ENCODE results near the gene HAPSTR1. TPM values are rescaled to one million over a fixed set of nuclear protein-coding genes. Genes with fewer than 3 reads are reported as not detected.

HAPSTR1 gene
- total RNA-seq, 2 donors from 2014 or later: 81.5 to 82.3 TPM

GRCh38 chr16:9107025-9107970 is 15.9 kb downstream of the HAPSTR1 start:
- DNase-seq (no peak), ATAC-seq (replicated peaks in 1 of 2) (peak; percentile 24 to 32)
- no peaks in the 10 kb centered on the region for H3K9me3 Mint-ChIP-seq
- H3K36me3 Mint-ChIP-seq (ENCODE audit: insufficient read depth in 2 of 2): peaks cover 21 to 68% of the 10 kb centered on the region in 2 donors
- H3K4me3 Mint-ChIP-seq: peak overlapping the region; percentile 31 to 39
- no peaks in the 10 kb centered on the region for H3K27me3 Mint-ChIP-seq (ENCODE audit: low read depth)
- peaks cover 94% of the 10 kb centered on the region for H3K4me1 Mint-ChIP-seq (ENCODE audit: low read depth)
- peak overlapping the region; percentile 51 for H3K27ac Mint-ChIP-seq

DNA sequence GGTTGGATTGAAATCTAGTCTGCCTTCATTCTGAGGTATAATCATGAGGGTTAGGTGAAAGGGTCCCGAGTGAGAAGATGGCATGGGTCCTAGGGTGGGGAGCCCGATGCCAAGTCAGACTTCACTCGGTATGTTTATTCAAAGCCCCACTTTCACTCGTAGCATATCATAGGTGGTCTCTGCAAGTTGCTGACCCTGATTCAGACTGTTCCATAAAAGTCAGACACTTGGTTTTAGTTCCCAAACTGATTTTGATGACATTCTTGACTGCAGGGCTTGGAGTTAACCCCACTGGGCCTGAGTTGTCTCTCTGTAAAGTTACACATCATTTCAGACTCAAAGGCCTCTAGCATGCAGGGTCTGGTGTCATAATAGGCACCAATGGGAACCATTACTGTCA is 17.8 kb downstream of the HAPSTR1 start:
- DNase-seq (no peak), ATAC-seq (replicated peaks in 1 of 2) (peak; percentile 17 to 23)
- Mint-ChIP-seq H3K27me3 (ENCODE audit: low read depth) (no peaks in the 10 kb centered on the region), H3K36me3 (ENCODE audit: insufficient read depth in 2 of 2) (peaks cover 10 to 66% of the 10 kb centered on the region in 2 donors), H3K27ac (peak overlapping the region; percentile 87), H3K4me1 (ENCODE audit: low read depth) (peaks cover 94% of the 10 kb centered on the region), H3K4me3 (peak overlapping the region; percentile 37 to 77), H3K9me3 (no peaks in the 10 kb centered on the region)

DNA sequence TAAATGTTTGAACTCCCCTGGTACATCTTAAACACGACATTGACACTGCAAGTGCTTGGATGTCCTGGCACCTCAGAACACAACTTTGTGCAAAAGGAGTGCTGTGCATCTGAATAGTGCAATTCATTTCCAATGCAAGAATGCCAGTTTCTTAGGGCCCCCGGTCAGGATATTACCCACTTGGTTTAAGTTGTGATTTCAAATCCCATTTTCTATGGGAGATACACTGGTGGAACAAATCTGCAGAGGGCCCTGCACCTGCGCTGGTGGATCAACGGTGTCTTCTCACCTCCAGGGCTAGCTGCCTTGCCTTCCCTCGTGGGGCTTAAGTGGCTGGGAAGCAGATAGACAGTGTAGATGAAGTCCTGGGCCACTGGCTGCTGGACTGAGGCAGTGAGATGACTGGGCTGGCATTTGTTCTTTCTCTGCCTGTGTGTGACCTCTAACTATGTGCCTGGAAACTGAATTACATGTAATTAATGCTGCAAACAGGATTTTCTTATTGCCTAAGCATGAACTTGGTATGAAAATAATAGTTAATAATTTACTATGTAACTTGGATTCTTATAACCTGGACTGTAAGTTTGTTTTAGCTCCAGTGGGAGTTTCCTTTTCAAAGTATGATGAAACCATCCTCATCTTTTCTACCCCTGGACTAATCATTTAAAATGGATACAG is 20.9 kb downstream of the HAPSTR1 start:
- Mint-ChIP-seq H3K4me3 (peak overlapping the region in 1 of 2 donors; percentile 42), H3K9me3 (no peaks in the 10 kb centered on the region), H3K27me3 (ENCODE audit: low read depth) (no peaks in the 10 kb centered on the region), H3K4me1 (ENCODE audit: low read depth) (peaks cover 94% of the 10 kb centered on the region), H3K36me3 (ENCODE audit: insufficient read depth in 2 of 2) (peaks cover 7 to 67% of the 10 kb centered on the region in 2 donors), H3K27ac (peak overlapping the region; percentile 78)
- DNase-seq (no peak), ATAC-seq (replicated peaks in 1 of 2) (no peak)

DNA sequence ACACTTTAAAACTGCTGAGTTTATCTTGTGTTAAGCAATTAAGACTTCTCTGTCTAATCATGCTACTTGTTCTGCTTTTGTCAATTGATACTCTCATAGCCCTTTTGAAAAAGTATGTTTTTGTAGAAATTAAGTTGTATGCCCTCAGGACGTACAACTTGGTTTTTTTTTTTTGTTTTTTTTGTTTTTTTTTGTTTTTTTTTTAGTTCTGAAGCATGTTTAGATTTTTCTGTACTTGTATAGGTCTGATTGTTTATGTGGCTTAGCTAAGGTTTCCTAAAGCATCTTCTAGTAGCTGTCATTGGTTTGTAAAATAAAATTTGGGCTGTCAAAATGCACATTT is 21.4 kb downstream of the HAPSTR1 start:
- H3K9me3 Mint-ChIP-seq: no peaks in the 10 kb centered on the region
- ATAC-seq (replicated peaks in 1 of 2) (no peak), DNase-seq (no peak)
- peak overlapping the region; percentile 78 for H3K27ac Mint-ChIP-seq
- H3K4me3 Mint-ChIP-seq: peak overlapping the region in 1 of 2 donors; percentile 42
- peaks cover 7 to 66% of the 10 kb centered on the region in 2 donors for H3K36me3 Mint-ChIP-seq (ENCODE audit: insufficient read depth in 2 of 2)
- H3K27me3 Mint-ChIP-seq (ENCODE audit: low read depth): no peaks in the 10 kb centered on the region
- peaks cover 94% of the 10 kb centered on the region for H3K4me1 Mint-ChIP-seq (ENCODE audit: low read depth)

GRCh38 chr16:9113707-9114106 is 22.3 kb downstream of the HAPSTR1 start:
- H3K27ac Mint-ChIP-seq: peak overlapping the region; percentile 78
- H3K4me3 Mint-ChIP-seq: peak overlapping the region in 1 of 2 donors; percentile 42
- peaks cover 7 to 61% of the 10 kb centered on the region in 2 donors for H3K36me3 Mint-ChIP-seq (ENCODE audit: insufficient read depth in 2 of 2)
- ATAC-seq (replicated peaks in 1 of 2) (no peak), DNase-seq (no peak)
- H3K4me1 Mint-ChIP-seq (ENCODE audit: low read depth): peaks cover 95% of the 10 kb centered on the region
- no peaks in the 10 kb centered on the region for H3K27me3 Mint-ChIP-seq (ENCODE audit: low read depth)
- no peaks in the 10 kb centered on the region for H3K9me3 Mint-ChIP-seq

GRCh38 chr16:9114112-9114511 is 22.7 kb downstream of the HAPSTR1 start:
- H3K27ac Mint-ChIP-seq: peak overlapping the region; percentile 78
- ATAC-seq (replicated peaks in 1 of 2) (no peak), DNase-seq (no peak)

DNA sequence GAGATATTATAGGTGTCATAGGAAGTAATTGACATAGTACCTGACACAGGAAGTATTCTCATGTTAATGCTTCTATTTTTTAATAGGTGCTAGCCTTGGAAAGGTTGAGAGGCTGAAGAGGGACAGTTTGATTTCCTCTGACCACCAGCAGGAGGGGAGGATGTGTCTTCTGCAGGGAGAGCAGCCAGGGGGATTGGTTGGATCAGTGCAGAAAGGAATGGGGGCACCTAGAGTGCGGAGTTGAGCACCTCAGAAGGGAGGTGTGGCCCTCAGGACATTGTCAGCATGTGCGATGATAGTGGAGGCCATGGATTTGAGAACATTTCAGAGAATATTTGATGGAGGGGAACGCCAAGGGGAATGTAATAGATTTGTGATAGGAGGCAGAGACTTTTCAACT is 23.4 kb downstream of the HAPSTR1 start:
- Mint-ChIP-seq H3K9me3 (no peaks in the 10 kb centered on the region), H3K4me3 (no peak overlapping the region), H3K27ac (peak overlapping the region; percentile 78), H3K4me1 (ENCODE audit: low read depth) (peaks cover 91% of the 10 kb centered on the region), H3K36me3 (ENCODE audit: insufficient read depth in 2 of 2) (peaks cover 5 to 54% of the 10 kb centered on the region in 2 donors), H3K27me3 (ENCODE audit: low read depth) (no peaks in the 10 kb centered on the region)
- DNase-seq (no peak), ATAC-seq (replicated peaks in 1 of 2) (no peak)

More at GRCh38 chr16:9114112-9114511, 22.7 kb downstream of the HAPSTR1 start:
- Mint-ChIP-seq H3K9me3 (no peaks in the 10 kb centered on the region), H3K36me3 (ENCODE audit: insufficient read depth in 2 of 2) (peaks cover 5 to 57% of the 10 kb centered on the region in 2 donors), H3K4me3 (peak overlapping the region in 1 of 2 donors; percentile 42), H3K27me3 (ENCODE audit: low read depth) (no peaks in the 10 kb centered on the region), H3K4me1 (ENCODE audit: low read depth) (peaks cover 91% of the 10 kb centered on the region)

DNA sequence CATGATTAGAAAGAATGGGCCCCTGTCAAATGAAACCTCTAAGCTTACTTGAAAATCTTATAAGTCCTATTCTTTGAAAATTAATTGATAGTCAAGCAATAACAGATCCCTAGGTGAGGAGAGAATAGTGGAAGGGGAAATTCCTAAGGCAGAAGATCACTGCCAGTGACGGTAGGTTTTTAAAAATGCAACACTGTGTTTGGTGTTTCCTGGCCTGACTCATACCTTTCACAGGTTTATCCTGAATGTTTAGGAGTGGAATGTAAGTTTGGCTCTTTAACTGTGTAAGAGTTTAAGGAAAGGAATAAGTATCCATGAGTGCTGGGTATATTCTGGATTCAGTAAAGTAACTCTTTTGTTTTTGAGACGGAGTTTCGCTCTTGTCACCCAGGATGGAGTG is 23.8 kb downstream of the HAPSTR1 start:
- peaks cover 90% of the 10 kb centered on the region for H3K4me1 Mint-ChIP-seq (ENCODE audit: low read depth)
- H3K36me3 Mint-ChIP-seq (ENCODE audit: insufficient read depth in 2 of 2): peaks cover 7 to 54% of the 10 kb centered on the region in 2 donors
- H3K4me3 Mint-ChIP-seq: no peak overlapping the region
- H3K9me3 Mint-ChIP-seq: no peaks in the 10 kb centered on the region
- no peak overlapping the region for H3K27ac Mint-ChIP-seq
- ATAC-seq (replicated peaks in 1 of 2) (no peak), DNase-seq (no peak)
- H3K27me3 Mint-ChIP-seq (ENCODE audit: low read depth): no peaks in the 10 kb centered on the region

GRCh38 chr16:9116141-9116540 is 24.7 kb downstream of the HAPSTR1 start:
- Mint-ChIP-seq H3K4me3 (no peak overlapping the region), H3K36me3 (ENCODE audit: insufficient read depth in 2 of 2) (peaks cover 7 to 48% of the 10 kb centered on the region in 2 donors), H3K9me3 (no peaks in the 10 kb centered on the region), H3K4me1 (ENCODE audit: low read depth) (peaks cover 81% of the 10 kb centered on the region), H3K27ac (no peak overlapping the region), H3K27me3 (ENCODE audit: low read depth) (no peaks in the 10 kb centered on the region)
- DNase-seq (no peak), ATAC-seq (replicated peaks in 1 of 2) (no peak)

GRCh38 chr16:9118170-9118569 is 26.7 kb downstream of the HAPSTR1 start:
- Mint-ChIP-seq H3K27me3 (ENCODE audit: low read depth) (no peaks in the 10 kb centered on the region), H3K36me3 (ENCODE audit: insufficient read depth in 2 of 2) (peaks cover 7 to 46% of the 10 kb centered on the region in 2 donors), H3K27ac (no peak overlapping the region), H3K4me3 (no peak overlapping the region), H3K4me1 (ENCODE audit: low read depth) (peaks cover 75% of the 10 kb centered on the region), H3K9me3 (no peaks in the 10 kb centered on the region)
- ATAC-seq (replicated peaks in 1 of 2) (no peak), DNase-seq (no peak)

DNA sequence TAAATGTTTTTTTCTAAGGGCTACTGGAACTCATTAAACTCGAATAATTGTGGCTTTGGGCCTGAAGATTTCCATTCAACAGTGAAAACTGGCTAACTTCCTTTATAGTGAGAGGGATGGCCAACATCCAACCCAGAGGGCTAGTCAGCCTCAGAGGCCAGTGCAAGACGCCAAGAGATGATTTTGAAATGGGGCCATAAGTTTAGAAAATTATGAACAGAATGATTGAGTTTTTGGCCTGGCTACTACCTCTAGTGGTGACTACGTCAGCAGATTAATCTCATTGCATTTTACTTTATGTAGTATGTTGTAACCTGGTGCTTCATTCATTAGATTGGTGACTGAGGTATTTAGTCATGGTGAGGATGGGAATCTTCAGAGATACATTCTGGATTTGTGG is 28.4 kb downstream of the HAPSTR1 start:
- peaks cover 9 to 32% of the 10 kb centered on the region in 2 donors for H3K36me3 Mint-ChIP-seq (ENCODE audit: insufficient read depth in 2 of 2)
- DNase-seq (no peak), ATAC-seq (replicated peaks in 1 of 2) (no peak)
- no peaks in the 10 kb centered on the region for H3K27me3 Mint-ChIP-seq (ENCODE audit: low read depth)
- no peak overlapping the region for H3K4me3 Mint-ChIP-seq
- H3K9me3 Mint-ChIP-seq: no peaks in the 10 kb centered on the region
- peak overlapping the region; percentile 79 for H3K27ac Mint-ChIP-seq
- H3K4me1 Mint-ChIP-seq (ENCODE audit: low read depth): peaks cover 74% of the 10 kb centered on the region

GRCh38 chr16:9122342-9122741 is 30.9 kb downstream of the HAPSTR1 start:
- Mint-ChIP-seq H3K4me1 (ENCODE audit: low read depth) (peaks cover 74% of the 10 kb centered on the region), H3K9me3 (no peaks in the 10 kb centered on the region), H3K4me3 (no peak overlapping the region), H3K27ac (no peak overlapping the region), H3K36me3 (ENCODE audit: insufficient read depth in 2 of 2) (peaks cover 3 to 15% of the 10 kb centered on the region in 2 donors), H3K27me3 (ENCODE audit: low read depth) (no peaks in the 10 kb centered on the region)
- ATAC-seq (replicated peaks in 1 of 2) (no peak), DNase-seq (no peak)

GRCh38 chr16:9122969-9123368 is 31.5 kb downstream of the HAPSTR1 start:
- Mint-ChIP-seq H3K4me1 (ENCODE audit: low read depth) (peaks cover 74% of the 10 kb centered on the region), H3K4me3 (no peak overlapping the region), H3K27me3 (ENCODE audit: low read depth) (no peaks in the 10 kb centered on the region), H3K36me3 (ENCODE audit: insufficient read depth in 2 of 2) (peaks cover 3 to 10% of the 10 kb centered on the region in 2 donors), H3K27ac (peak overlapping the region; percentile 58), H3K9me3 (no peaks in the 10 kb centered on the region)
- DNase-seq (no peak), ATAC-seq (replicated peaks in 1 of 2) (no peak)

All from activated T-cell treated with anti-CD3 and anti-CD28 coated beads, Interleukin-2, amount 50 U/mL, for 72 hours (primary cell).